ENCODE results near the gene GRAMD1B. TPM values are rescaled to one million over a fixed set of nuclear protein-coding genes. Genes with fewer than 3 reads are reported as not detected.
"Not testable (repeated sequence)": the region's sequence is repeated elsewhere in the genome, so short reads cannot be mapped to it uniquely, and the experiment has no call there.

Gene GRAMD1B
- total and polyA plus RNA-seq, 4 donors, result 0.79 to 5.4 (median 4.6) TPM

DNA sequence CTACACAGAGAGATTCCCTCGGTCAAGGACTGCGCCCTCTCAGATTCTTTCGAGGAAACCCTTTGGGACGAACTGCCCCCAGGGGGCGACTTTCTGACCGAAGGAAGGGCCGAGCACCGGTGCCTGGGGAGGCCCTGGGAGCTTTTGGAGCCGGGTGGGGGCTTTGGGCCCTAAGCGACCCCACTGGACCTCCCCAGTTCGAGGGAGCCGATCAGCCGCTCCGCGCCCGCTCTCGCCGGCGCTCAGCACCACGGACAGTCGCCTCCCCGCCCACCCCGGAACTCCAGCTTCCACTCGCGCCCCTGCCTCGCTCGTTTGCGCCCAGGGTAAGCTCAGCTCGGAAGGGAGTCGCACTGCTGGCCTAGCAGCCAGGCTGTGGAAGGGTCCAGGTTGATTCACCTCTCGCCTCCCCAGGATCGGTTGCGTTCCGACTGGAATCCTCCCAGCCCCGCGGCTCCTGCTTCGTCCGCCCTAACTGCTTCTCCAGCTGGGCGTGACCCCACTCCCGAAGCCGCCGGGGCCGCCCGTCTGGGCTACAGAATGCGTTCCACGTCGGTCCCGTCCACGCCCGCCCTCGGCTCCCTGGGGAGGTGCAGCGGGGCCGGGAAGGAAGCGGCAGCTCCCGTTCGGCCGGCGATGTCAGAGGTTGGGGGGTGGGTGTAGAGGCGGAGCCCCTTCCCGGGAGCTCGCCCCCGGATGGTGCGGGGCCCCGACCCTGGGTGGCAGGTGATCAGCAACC lies 223.9 kb downstream of the GRAMD1B start:
- ATAC-seq (ENCODE audit: low FRiP score) (peak; percentile 79), DNase-seq (peak; percentile 58 to 81)
- H3K4me1 ChIP-seq (ENCODE audit: control insufficient read depth in 1 of 2, insufficient read depth in 2 of 2, low read length in 2 of 2), result no peaks in the 10 kb centered on the region
- WGBS, 2 donors, result 1% methylated on average over 60 to 64 of the region's 64 CpGs
- no peaks in the 10 kb centered on the region for H3K36me3 ChIP-seq (ENCODE audit: control insufficient read depth in 1 of 2, insufficient read depth in 2 of 2, low read length in 1 of 2)
- no peak overlapping the region for H3K27ac ChIP-seq (ENCODE audit: low read depth in 1 of 2, low read length in 2 of 2)
- H3K4me3 ChIP-seq (ENCODE audit: low read length in 2 of 2), result peak overlapping the region in 1 of 2 donors; percentile 5
- H3K9me3 ChIP-seq (ENCODE audit: control insufficient read depth, low read length), result peaks cover 2% of the 10 kb centered on the region
- intact Hi-C loops (cut with DNase I), result no loop called here
- peaks cover 0 to 4% of the 10 kb centered on the region in 2 donors for H3K27me3 ChIP-seq (ENCODE audit: control insufficient read depth in 1 of 2, insufficient read depth in 2 of 2, low read length in 1 of 2)

DNA sequence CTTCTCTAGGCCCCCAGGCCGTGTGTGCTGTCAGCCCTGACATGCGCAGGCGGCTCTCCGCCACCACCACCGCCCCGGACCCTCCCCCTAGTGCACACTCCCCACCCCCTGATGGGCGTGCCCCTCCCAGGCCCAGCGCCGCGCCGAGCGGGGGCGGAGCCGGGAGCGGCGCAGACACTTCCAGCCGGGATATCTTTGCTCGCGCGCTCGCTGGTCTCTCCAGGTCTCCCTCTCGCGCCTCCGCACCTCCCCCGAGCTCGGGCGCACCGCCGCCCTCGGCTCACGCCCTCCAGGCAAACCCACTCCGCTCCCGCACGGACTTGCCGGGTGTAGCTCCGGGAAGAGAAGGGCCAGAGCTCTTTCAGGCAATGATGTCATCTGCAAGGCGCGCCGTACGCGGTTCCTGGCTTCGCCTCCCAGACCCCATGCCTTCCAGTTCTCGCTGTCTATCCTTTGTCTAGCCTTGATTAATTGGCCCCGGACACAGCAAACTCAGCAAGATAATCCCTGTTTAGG lies 224.6 kb downstream of the GRAMD1B start, which contains the start of gene SCN3B:
Gene SCN3B (minus strand): TSS at position 59 of the 516 bp plus-strand sequence. CDS start 823 bp downstream, outside the sequence.
- Histone ChIP-seq H3K27me3 (ENCODE audit: control insufficient read depth in 1 of 2, insufficient read depth in 2 of 2, low read length in 1 of 2) (peaks cover 0 to 4% of the 10 kb centered on the region in 2 donors), H3K36me3 (ENCODE audit: control insufficient read depth in 1 of 2, insufficient read depth in 2 of 2, low read length in 1 of 2) (no peaks in the 10 kb centered on the region), H3K27ac (ENCODE audit: low read depth in 1 of 2, low read length in 2 of 2) (no peak within 1 kb of the TSS), H3K4me1 (ENCODE audit: control insufficient read depth in 1 of 2, insufficient read depth in 2 of 2, low read length in 2 of 2) (no peaks in the 10 kb centered on the region), H3K9me3 (ENCODE audit: control insufficient read depth, low read length) (peaks cover 2% of the 10 kb centered on the region), H3K4me3 (ENCODE audit: low read length in 2 of 2) (peak within 1 kb of the TSS in 1 of 2 donors; percentile 5)
- intact Hi-C loops (cut with DNase I), result no loop called here
- ATAC-seq (ENCODE audit: low FRiP score), result peak; percentile 88
- DNase-seq, result peak; percentile 57 to 77
- 1% methylated on average over 31 to 44 of the region's 44 CpGs for WGBS, 2 donors

DNA sequence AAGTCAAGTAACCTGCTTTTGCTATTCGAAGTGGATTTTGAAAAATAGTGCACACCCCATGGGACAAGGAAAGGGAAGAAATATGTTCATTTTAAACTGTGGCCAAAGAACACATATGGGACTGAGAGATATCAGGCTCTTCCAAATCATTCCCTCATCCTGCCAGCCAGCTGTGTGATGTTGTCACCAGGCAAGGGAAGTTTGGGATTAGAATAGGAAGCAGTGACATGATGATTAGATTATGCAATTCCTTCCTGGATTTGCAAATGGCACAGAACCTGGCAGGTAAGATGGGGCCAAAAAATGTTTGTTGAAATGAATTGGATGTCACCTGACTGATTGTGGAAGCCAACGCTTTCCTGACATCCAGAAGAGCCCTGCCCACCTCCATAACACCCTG lies 229.2 kb downstream of the GRAMD1B start:
- no peak overlapping the region for H3K4me3 ChIP-seq (ENCODE audit: low read length in 2 of 2)
- H3K27ac ChIP-seq (ENCODE audit: low read depth in 1 of 2, low read length in 2 of 2), result no peak overlapping the region
- DNase-seq (no peak), ATAC-seq (ENCODE audit: low FRiP score) (no peak)
- no peaks in the 10 kb centered on the region for H3K27me3 ChIP-seq (ENCODE audit: control insufficient read depth in 1 of 2, insufficient read depth in 2 of 2, low read length in 1 of 2)
- intact Hi-C loops (cut with DNase I), result no loop called here
- 63 to 69% methylated on average over 2 of the region's 2 CpGs for WGBS, 2 donors
- H3K9me3 ChIP-seq (ENCODE audit: control insufficient read depth, low read length), result no peaks in the 10 kb centered on the region
- H3K4me1 ChIP-seq (ENCODE audit: control insufficient read depth in 1 of 2, insufficient read depth in 2 of 2, low read length in 2 of 2), result no peaks in the 10 kb centered on the region
- no peaks in the 10 kb centered on the region for H3K36me3 ChIP-seq (ENCODE audit: control insufficient read depth in 1 of 2, insufficient read depth in 2 of 2, low read length in 1 of 2)

DNA sequence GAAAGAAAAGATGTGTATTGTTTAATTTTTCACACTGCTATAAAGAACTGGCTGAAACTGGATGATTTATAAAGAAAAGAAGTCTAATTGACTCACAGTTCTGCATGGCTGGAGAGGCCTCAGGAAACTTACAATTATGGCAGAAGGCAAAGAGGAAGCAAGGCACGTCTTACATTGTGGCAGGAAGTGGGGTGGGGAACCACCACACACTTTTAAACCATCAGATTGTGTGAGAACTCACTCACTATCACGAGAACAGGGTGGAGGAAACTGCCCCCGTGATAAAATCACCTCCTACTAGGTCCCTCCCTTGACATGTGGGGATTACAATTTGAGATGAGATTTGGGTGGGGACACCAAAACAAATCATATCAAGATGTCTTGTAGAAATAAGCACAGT lies 229.9 kb downstream of the GRAMD1B start:
- H3K4me3 ChIP-seq (ENCODE audit: low read length in 2 of 2); DNase-seq; ATAC-seq (ENCODE audit: low FRiP score); H3K27ac ChIP-seq (ENCODE audit: low read depth in 1 of 2, low read length in 2 of 2); H3K4me1 ChIP-seq (ENCODE audit: control insufficient read depth in 1 of 2, insufficient read depth in 2 of 2, low read length in 2 of 2); H3K9me3 ChIP-seq (ENCODE audit: control insufficient read depth, low read length); H3K36me3 ChIP-seq (ENCODE audit: control insufficient read depth in 1 of 2, insufficient read depth in 2 of 2, low read length in 1 of 2); H3K27me3 ChIP-seq (ENCODE audit: control insufficient read depth in 1 of 2, insufficient read depth in 2 of 2, low read length in 1 of 2): not testable (repeated sequence)
- WGBS, 2 donors, result 42 to 49% methylated on average over 3 of the region's 3 CpGs
- intact Hi-C loops (cut with DNase I), result loop anchor here in 1 of 2 donors (10.0 kb wide), 1 partner anchor 65 kb away; no protein-coding TSS in a partner anchor

DNA sequence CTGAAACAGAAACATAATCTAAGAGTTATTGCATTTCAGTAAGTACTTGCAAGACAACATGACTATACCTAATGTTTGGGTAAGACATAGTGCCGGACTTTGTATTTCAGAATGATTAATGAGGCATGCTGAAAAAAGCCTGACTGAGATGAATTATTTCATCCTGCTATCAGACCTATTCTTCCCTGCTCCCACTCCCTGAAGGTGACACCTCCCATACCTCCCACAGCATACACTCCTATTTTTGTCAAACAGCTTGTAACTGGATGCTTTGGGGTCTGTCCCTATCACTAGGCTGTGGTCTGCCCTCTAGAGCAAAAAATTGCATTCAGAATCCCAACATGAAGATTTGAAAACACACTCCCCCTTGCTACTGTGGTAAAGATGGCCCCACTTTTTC lies 235.2 kb downstream of the GRAMD1B start:
- H3K4me3 ChIP-seq (ENCODE audit: low read length in 2 of 2), result no peak overlapping the region
- H3K27me3 ChIP-seq (ENCODE audit: control insufficient read depth in 1 of 2, insufficient read depth in 2 of 2, low read length in 1 of 2), result no peaks in the 10 kb centered on the region
- H3K4me1 ChIP-seq (ENCODE audit: control insufficient read depth in 1 of 2, insufficient read depth in 2 of 2, low read length in 2 of 2), result no peaks in the 10 kb centered on the region
- no peaks in the 10 kb centered on the region for H3K9me3 ChIP-seq (ENCODE audit: control insufficient read depth, low read length)
- DNase-seq, result no peak
- ATAC-seq (ENCODE audit: low FRiP score), result no peak
- H3K27ac ChIP-seq (ENCODE audit: low read depth in 1 of 2, low read length in 2 of 2), result no peak overlapping the region
- no peaks in the 10 kb centered on the region for H3K36me3 ChIP-seq (ENCODE audit: control insufficient read depth in 1 of 2, insufficient read depth in 2 of 2, low read length in 1 of 2)
- intact Hi-C loops (cut with DNase I), result loop anchor here in 1 of 2 donors (10.0 kb wide), 1 partner anchor 59 kb away; no protein-coding TSS in a partner anchor
- 8 to 14% methylated on average over 1 of the region's 1 CpG for WGBS, 2 donors

DNA sequence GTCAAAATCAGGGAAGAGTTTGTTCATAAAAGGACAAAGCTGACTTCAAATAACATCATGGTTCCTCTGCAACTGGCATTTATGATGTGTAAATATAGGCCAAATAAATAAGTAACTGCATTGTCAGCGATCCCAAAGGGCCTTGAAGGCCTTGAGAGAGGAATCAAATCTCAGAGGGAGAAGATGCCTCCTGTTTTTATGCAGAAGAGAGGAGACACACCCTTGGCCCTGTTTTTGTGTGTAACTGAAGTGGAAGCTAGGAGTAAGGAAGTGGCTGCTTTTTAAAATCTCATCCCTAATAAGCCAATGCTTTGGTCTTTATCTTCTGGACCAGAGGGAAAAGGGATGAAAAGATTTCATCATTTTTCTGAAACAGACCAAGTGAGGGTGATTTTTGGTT lies 240.0 kb downstream of the GRAMD1B start:
- Histone ChIP-seq H3K27me3 (ENCODE audit: control insufficient read depth in 1 of 2, insufficient read depth in 2 of 2, low read length in 1 of 2) (no peaks in the 10 kb centered on the region), H3K27ac (ENCODE audit: low read depth in 1 of 2, low read length in 2 of 2) (no peak overlapping the region), H3K9me3 (ENCODE audit: control insufficient read depth, low read length) (no peaks in the 10 kb centered on the region), H3K4me3 (ENCODE audit: low read length in 2 of 2) (no peak overlapping the region), H3K4me1 (ENCODE audit: control insufficient read depth in 1 of 2, insufficient read depth in 2 of 2, low read length in 2 of 2) (no peaks in the 10 kb centered on the region), H3K36me3 (ENCODE audit: control insufficient read depth in 1 of 2, insufficient read depth in 2 of 2, low read length in 1 of 2) (no peaks in the 10 kb centered on the region)
- no peak for DNase-seq
- WGBS, 2 donors, result 53 to 66% methylated on average over 1 of the region's 1 CpG
- no peak for ATAC-seq (ENCODE audit: low FRiP score)
- intact Hi-C loops (cut with DNase I), result no loop called here

DNA sequence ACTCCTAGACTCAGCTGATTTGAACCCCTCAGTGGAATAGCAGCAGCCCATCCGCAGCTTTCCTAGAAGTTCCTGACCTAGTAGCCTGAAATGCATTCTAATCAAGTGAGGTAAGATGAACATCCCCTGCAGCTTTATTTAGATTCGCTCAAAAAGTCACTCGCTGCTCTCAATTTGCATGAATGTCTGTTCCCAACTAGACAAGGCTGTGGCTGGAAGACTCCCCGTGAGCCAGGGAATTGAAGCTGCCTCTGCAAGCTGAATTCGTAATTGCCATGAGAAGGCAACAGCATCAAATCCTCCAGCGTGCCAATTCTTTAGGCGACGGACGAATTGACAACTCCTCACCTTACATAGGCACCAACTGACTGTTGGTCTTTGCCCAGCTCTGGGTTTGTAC lies 241.5 kb downstream of the GRAMD1B start:
- no peak overlapping the region for H3K4me3 ChIP-seq (ENCODE audit: low read length in 2 of 2)
- ATAC-seq (ENCODE audit: low FRiP score), result no peak
- DNase-seq, result no peak
- intact Hi-C loops (cut with DNase I), result no loop called here
- H3K27ac ChIP-seq (ENCODE audit: low read depth in 1 of 2, low read length in 2 of 2), result no peak overlapping the region
- WGBS, 2 donors, result 62 to 67% methylated on average over 9 of the region's 9 CpGs
- H3K36me3 ChIP-seq (ENCODE audit: control insufficient read depth in 1 of 2, insufficient read depth in 2 of 2, low read length in 1 of 2), result no peaks in the 10 kb centered on the region
- H3K4me1 ChIP-seq (ENCODE audit: control insufficient read depth in 1 of 2, insufficient read depth in 2 of 2, low read length in 2 of 2), result no peaks in the 10 kb centered on the region
- H3K27me3 ChIP-seq (ENCODE audit: control insufficient read depth in 1 of 2, insufficient read depth in 2 of 2, low read length in 1 of 2), result no peaks in the 10 kb centered on the region
- H3K9me3 ChIP-seq (ENCODE audit: control insufficient read depth, low read length), result no peaks in the 10 kb centered on the region

DNA sequence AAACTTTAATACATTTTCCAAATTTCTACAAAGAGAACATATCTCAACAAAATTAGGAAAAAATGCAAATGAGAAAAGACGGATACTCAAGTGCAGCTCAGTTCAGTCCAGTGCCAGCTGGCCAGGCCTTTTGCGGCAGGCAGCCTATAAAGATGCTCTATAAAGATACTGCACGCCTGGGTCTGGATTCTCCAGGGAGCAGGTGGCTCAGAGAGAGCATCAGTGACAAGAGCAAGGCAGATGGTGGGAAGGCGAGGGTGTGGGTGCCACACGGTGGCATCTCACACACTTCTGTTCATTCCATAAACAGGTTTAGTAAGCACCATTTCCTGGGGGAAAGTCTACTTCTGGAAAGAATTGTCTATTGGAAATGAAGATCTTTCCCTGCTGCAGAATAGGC lies 242.5 kb downstream of the GRAMD1B start:
- WGBS, 2 donors, result 84 to 86% methylated on average over 5 of the region's 5 CpGs
- Histone ChIP-seq H3K4me3 (ENCODE audit: low read length in 2 of 2) (no peak overlapping the region), H3K36me3 (ENCODE audit: control insufficient read depth in 1 of 2, insufficient read depth in 2 of 2, low read length in 1 of 2) (no peaks in the 10 kb centered on the region), H3K9me3 (ENCODE audit: control insufficient read depth, low read length) (no peaks in the 10 kb centered on the region), H3K27ac (ENCODE audit: low read depth in 1 of 2, low read length in 2 of 2) (no peak overlapping the region), H3K27me3 (ENCODE audit: control insufficient read depth in 1 of 2, insufficient read depth in 2 of 2, low read length in 1 of 2) (no peaks in the 10 kb centered on the region), H3K4me1 (ENCODE audit: control insufficient read depth in 1 of 2, insufficient read depth in 2 of 2, low read length in 2 of 2) (no peaks in the 10 kb centered on the region)
- DNase-seq (no peak), ATAC-seq (ENCODE audit: low FRiP score) (no peak)
- intact Hi-C loops (cut with DNase I), result no loop called here

DNA sequence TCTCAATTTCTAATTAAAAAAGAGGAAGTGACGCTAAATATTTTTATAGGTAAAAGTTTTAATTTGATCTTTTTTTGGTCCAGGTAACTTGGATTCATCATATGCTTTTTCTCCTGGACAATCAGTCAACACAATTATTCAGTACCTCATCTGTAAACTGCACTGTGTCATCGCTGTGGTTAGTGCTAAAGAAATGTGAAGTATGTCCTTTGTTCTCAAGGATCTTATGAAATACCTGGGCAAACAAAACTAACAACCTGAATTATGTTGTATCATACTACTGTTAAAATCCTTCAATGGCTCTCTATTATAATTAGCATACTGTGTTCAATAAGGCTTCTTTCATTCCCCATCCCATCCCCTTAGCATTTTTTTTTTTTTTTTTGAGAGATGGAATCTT lies 244.2 kb downstream of the GRAMD1B start:
- ATAC-seq (ENCODE audit: low FRiP score) (no peak), DNase-seq (no peak)
- peaks cover 2% of the 10 kb centered on the region for H3K9me3 ChIP-seq (ENCODE audit: control insufficient read depth, low read length)
- H3K4me3 ChIP-seq (ENCODE audit: low read length in 2 of 2), result no peak overlapping the region
- intact Hi-C loops (cut with DNase I), result no loop called here
- H3K27ac ChIP-seq (ENCODE audit: low read depth in 1 of 2, low read length in 2 of 2), result no peak overlapping the region
- WGBS, 2 donors, result 44 to 48% methylated on average over 2 of the region's 2 CpGs
- H3K36me3 ChIP-seq (ENCODE audit: control insufficient read depth in 1 of 2, insufficient read depth in 2 of 2, low read length in 1 of 2), result no peaks in the 10 kb centered on the region
- H3K27me3 ChIP-seq (ENCODE audit: control insufficient read depth in 1 of 2, insufficient read depth in 2 of 2, low read length in 1 of 2), result no peaks in the 10 kb centered on the region
- no peaks in the 10 kb centered on the region for H3K4me1 ChIP-seq (ENCODE audit: control insufficient read depth in 1 of 2, insufficient read depth in 2 of 2, low read length in 2 of 2)

All from aorta (tissue), 5 donors.